HCT116 (cell line): ENCODE measurements around the gene CAMK2N2. TPM values are rescaled to one million over a fixed set of nuclear protein-coding genes. Genes with fewer than 3 reads are reported as not detected.
A peak's percentile ranks its signal among the peaks of the same experiment; 100 is the strongest.

Source experiments
- ATAC-seq: fragments of 200-7000 bp; cut with Tn5 transposase; 2 replicates; pipeline ENCODE4 v1.9.1; 2020; ENCODE audit warnings: mild to moderate bottlenecking, moderate library complexity
- BruUV-seq: library from RNA; stranded (reverse); fragments of 400-500 nt; replicated peaks from 2 replicates; lab custom pipeline; 2021; lab: Mats Ljungman, UMichigan
- CTCF ChIA-PET: fragments of 300-600 bp; sonication (Branson Sonifier 250); formaldehyde crosslinking; loops from one replicate; lab custom pipeline; 2021; ENCODE audit warnings: antibody characterized with exemption; lab: Charles Lee
- POLR2A ChIA-PET: fragments of 300-600, 350-600 bp; sonication (Branson Sonifier 250); formaldehyde crosslinking; loops from one replicate; lab custom pipeline; 2021; ENCODE audit warnings: antibody characterized with exemption; lab: Charles Lee
- RAD21 ChIA-PET, 2 experiments: fragments of 300-600 bp; sonication (Branson Sonifier 250); formaldehyde crosslinking; loops; one replicate each; lab custom pipeline; 2023; ENCODE audit warnings: low total read pairs in 2 of 2; ENCODE audit not compliant: uncharacterized antibody in 2 of 2, unreplicated experiment in 2 of 2, low non-redundant PET in 1 of 2; lab: Charles Lee
- DNase-seq: peaks from one replicate; pipeline ENCODE4 v3.0.0-alpha.2; 2010; ENCODE audit warnings: low read depth, low spot score
- H2AFZ ChIP-seq: fragments of 200-600 bp; shearing (Covaris generic), sonication (generic); 2 replicates; pipeline ENCODE4 v1.6.1; 2017; ENCODE audit warnings: low read depth, mixed run types, mixed read lengths, antibody characterized with exemption, low read length; ENCODE audit not compliant: poor library complexity, severe bottlenecking
- H3K27ac ChIP-seq: 2 replicates; pipeline ENCODE4 v1.5.1; 2012; ENCODE audit warnings: low read depth, low read length
- H3K27me3 ChIP-seq: fragments of 200-600 bp; sonication (generic); 2 replicates; pipeline ENCODE4 v1.6.1; 2016; ENCODE audit warnings: mixed run types, low read length, mixed read lengths; ENCODE audit not compliant: insufficient read depth
- H3K36me3 ChIP-seq, 2 experiments: fragments of 200-500 bp in 1 of 2; fragments of 200-600 bp in 1 of 2; sonication (Bioruptor generic) in 1 of 2; sonication (generic) in 1 of 2; 2 replicates each; pipeline versions ENCODE4 v1.5.1 to v1.6.1; 2014 to 2016; ENCODE audit warnings: low read length in 2 of 2, inconsistent platforms in 1 of 2, mixed read lengths in 1 of 2, mixed run types in 1 of 2; ENCODE audit not compliant: insufficient read depth in 2 of 2, control insufficient read depth in 1 of 2
- H3K4me1 ChIP-seq, 2 experiments: fragments of 200-600 bp in 1 of 2; sonication (generic) in 1 of 2; 2 replicates each; pipeline versions ENCODE4 v1.5.1 to v1.6.1; 2012 to 2017; ENCODE audit warnings: low read length in 2 of 2, inconsistent platforms in 1 of 2, mild to moderate bottlenecking in 1 of 2, mixed read lengths in 1 of 2, mixed run types in 1 of 2, moderate library complexity in 1 of 2; ENCODE audit not compliant: insufficient read depth in 2 of 2, control insufficient read depth in 1 of 2
- H3K4me2 ChIP-seq: fragments of 200-600 bp; sonication (generic); 2 replicates; pipeline ENCODE4 v1.6.1; 2017; ENCODE audit warnings: mixed run types, low read length, mixed read lengths
- H3K4me3 ChIP-seq, 2 experiments: fragments of 200-600 bp in 1 of 2; sonication (generic) in 1 of 2; replicated peaks in 1 of 2; 2 replicates each; pipeline ENCODE4 v1.5.1; 2011 to 2016; ENCODE audit warnings: low read length in 2 of 2, control low read depth in 1 of 2, low read depth in 1 of 2, mild to moderate bottlenecking in 1 of 2, mixed read lengths in 1 of 2, mixed run types in 1 of 2
- H3K79me2 ChIP-seq: fragments of 200-600 bp; sonication (generic); 2 replicates; pipeline ENCODE4 v1.6.1; 2017; ENCODE audit warnings: mild to moderate bottlenecking, mixed run types, low read length, moderate library complexity, mixed read lengths; ENCODE audit not compliant: insufficient read depth
- H3K9ac ChIP-seq: fragments of 200-600 bp; sonication (generic); 2 replicates; pipeline ENCODE4 v1.6.1; 2016; ENCODE audit warnings: low read length, mixed read lengths
- H3K9me2 ChIP-seq: fragments of 200-600 bp; sonication (generic), shearing (Covaris generic); 2 replicates; pipeline ENCODE4 v1.6.1; 2017; ENCODE audit warnings: mixed run types, mild to moderate bottlenecking, moderate library complexity; ENCODE audit not compliant: insufficient read depth
- H3K9me3 ChIP-seq, 2 experiments: fragments of 200-500 bp in 1 of 2; fragments of 200-600 bp in 1 of 2; sonication (Bioruptor generic) in 1 of 2; sonication (generic) in 1 of 2; 2 replicates each; pipeline ENCODE4 v1.6.1; 2014 to 2017; ENCODE audit warnings: low read length in 2 of 2, mixed read lengths in 2 of 2, inconsistent platforms in 1 of 2, low read depth in 1 of 2, mild to moderate bottlenecking in 1 of 2, mixed run types in 1 of 2, moderate library complexity in 1 of 2; ENCODE audit not compliant: control insufficient read depth in 1 of 2, insufficient read depth in 1 of 2
- H4K20me1 ChIP-seq: fragments of 200-600 bp; sonication (generic), shearing (Covaris generic); 2 replicates; pipeline ENCODE4 v1.6.1; 2017; ENCODE audit warnings: mixed run types, mild to moderate bottlenecking, moderate library complexity; ENCODE audit not compliant: insufficient read depth
- EGR1 ChIP-seq: IDR thresholded peaks from 2 replicates; pipeline ENCODE4 v1.6.1; 2012; ENCODE audit warnings: low read depth
- FOSL1 ChIP-seq: IDR thresholded peaks from 2 replicates; pipeline ENCODE4 v1.6.1; 2012; ENCODE audit warnings: low read depth
- SRF ChIP-seq: IDR thresholded peaks from 2 replicates; pipeline ENCODE4 v1.6.1; 2012; ENCODE audit warnings: low read depth
- ZFX ChIP-seq: fragments of 450-650 bp; IDR thresholded peaks from 2 replicates; pipeline ENCODE4 v1.6.1; 2017
- intact Hi-C: fragments of 100-400 bp; cut with micrococcal nuclease; formaldehyde crosslinking; loops from 2 replicates; pipeline ENCODE4 v1.10.0; 2022
- total RNA-seq: library from RNA; stranded (reverse); gene quantifications from one replicate; pipeline ENCODE4 v1.2.1, GENCODE V29; 2021; ENCODE audit not compliant: unreplicated experiment

The CAMK2N2 gene
- total RNA-seq, 1 experiment from 2014 or later, result 5.1 TPM

GRCh38 chr3:184230603-184231528, 30.5 kb downstream of the CAMK2N2 start:
- H3K9me2 ChIP-seq, result no peaks in the 10 kb centered on the region
- no peaks in the 10 kb centered on the region for H3K9me3 ChIP-seq
- H3K4me1 ChIP-seq, result peaks cover 12 to 34% of the 10 kb centered on the region in 2 experiments
- no peak for DNase-seq
- peak overlapping the region in 1 of 2 experiments; percentile 73; a peak in 3 of 4 replicates for H3K4me3 ChIP-seq
- TF ChIP-seq FOSL1, result no peak
- no peak for TF ChIP-seq SRF
- TF ChIP-seq EGR1, result no peak
- TF ChIP-seq, all 23 proteins: peak for 0
- RAD21 ChIA-PET, result no interaction called here
- Histone ChIP-seq H3K79me2 (no peaks in the 10 kb centered on the region), H4K20me1 (no peaks in the 10 kb centered on the region), H3K27ac (peak overlapping the region; percentile 12; the same call in 1 of the 2 replicates), H3K27me3 (no peaks in the 10 kb centered on the region), H3K4me2 (peak overlapping the region; percentile 97), H3K9ac (peak overlapping the region; percentile 61), H2AFZ (no peak overlapping the region), H3K36me3 (no peaks in the 10 kb centered on the region)
- ATAC-seq, result no peak
- BruUV-seq, result no TSS peak
- CTCF ChIA-PET, result interaction anchor here (0.8 kb wide), 1 partner anchor 57 kb away, joined by 3 read pairs; no protein-coding TSS in a partner anchor
- intact Hi-C loops, result no loop called here
- POLR2A ChIA-PET, result interaction anchor here (1.0 kb wide), 1 partner anchor 72 kb away, joined by 3 read pairs; no protein-coding TSS in a partner anchor

DNA sequence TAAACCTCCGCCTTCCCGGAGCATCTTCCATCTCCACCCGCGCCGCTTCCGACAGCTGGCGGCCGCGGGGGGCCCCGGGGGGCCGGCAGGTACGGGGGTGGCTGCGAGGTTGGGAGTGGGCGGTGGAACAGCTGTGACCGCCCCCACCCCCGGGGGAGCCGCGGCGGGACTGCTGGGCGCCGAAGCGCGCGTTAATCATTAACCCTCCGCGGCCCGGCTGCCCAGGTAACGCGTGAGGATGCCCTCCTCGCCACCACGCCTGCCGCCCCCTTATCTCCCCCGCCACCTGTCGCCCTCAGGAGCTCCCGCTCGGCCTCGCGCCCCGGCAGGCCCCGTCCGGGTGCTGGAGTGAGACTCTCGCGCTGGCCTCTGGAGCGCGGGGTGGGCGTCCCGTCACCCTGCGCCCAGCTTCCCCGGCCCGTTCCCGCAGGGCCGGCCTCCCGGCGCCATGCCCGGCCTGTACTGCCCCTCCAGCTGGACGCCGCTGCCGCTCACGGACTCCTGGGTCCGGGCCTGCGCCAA, 31.2 kb downstream of the CAMK2N2 start:
- no peak for DNase-seq

More for the DNA sequence above, 31.2 kb downstream of the CAMK2N2 start:
- TF ChIP-seq ZFX (no peak), FOSL1 (no peak), EGR1 (peak; percentile 51)
- Histone ChIP-seq H3K4me3 (peak overlapping the region; percentile 73 to 77), H3K9me3 (no peaks in the 10 kb centered on the region), H3K36me3 (no peaks in the 10 kb centered on the region), H3K79me2 (no peaks in the 10 kb centered on the region), H3K9me2 (no peaks in the 10 kb centered on the region), H3K27me3 (no peaks in the 10 kb centered on the region), H3K9ac (peak overlapping the region; percentile 61), H3K4me1 (peaks cover 12 to 34% of the 10 kb centered on the region in 2 experiments), H2AFZ (no peak overlapping the region), H3K4me2 (peak overlapping the region; percentile 97), H4K20me1 (no peaks in the 10 kb centered on the region), H3K27ac (peak overlapping the region; percentile 12; the same call in 1 of the 2 replicates)
- POLR2A ChIA-PET, result interaction anchor here (1.2 kb wide), 1 partner anchor 59 kb away, joined by 3 read pairs; no protein-coding TSS in a partner anchor
- BruUV-seq, result no TSS peak
- RAD21 ChIA-PET, result no interaction called here
- intact Hi-C loops, result no loop called here
- ATAC-seq, result no peak
- CTCF ChIA-PET, result interaction anchor here (0.8 kb wide), 1 partner anchor 56 kb away, joined by 3 read pairs; no protein-coding TSS in a partner anchor
